CD14-positive monocyte (primary cell): ENCODE measurements around the gene USP44. TPM values are rescaled to one million over a fixed set of nuclear protein-coding genes. Genes with fewer than 3 reads are reported as not detected.

ENCODE experiments used
- DNase-seq, 3 donors: peaks; one replicate each; pipeline ENCODE4 v3.0.0-alpha.2; 2011 to 2022
- H2AFZ ChIP-seq: 2 replicates; pipeline ENCODE4 v1.6.0; 2012; ENCODE audit warnings: mild to moderate bottlenecking, low read depth, low read length, inconsistent platforms; ENCODE audit not compliant: insufficient read depth, poor library complexity, severe bottlenecking
- H3K27ac ChIP-seq, 2 donors: 1 replicate in 1 of 2; 2 replicates in 1 of 2; pipeline ENCODE4 v1.5.1; 2012 to 2013; ENCODE audit warnings: low read length in 2 of 2, control low read depth in 1 of 2, inconsistent platforms in 1 of 2, low read depth in 1 of 2, mild to moderate bottlenecking in 1 of 2
- H3K27me3 ChIP-seq, 2 donors: one replicate each; pipeline versions ENCODE4 v1.6.0 to v1.6.1; 2011 to 2013; ENCODE audit warnings: low read length in 2 of 2; ENCODE audit not compliant: control insufficient read depth in 2 of 2, insufficient read depth in 2 of 2
- H3K36me3 ChIP-seq, 2 donors: replicated peaks in 1 of 2; 1 replicate in 1 of 2; 2 replicates in 1 of 2; pipeline versions ENCODE4 v1.5.1 to v1.6.1; 2012 to 2013; ENCODE audit warnings: low read length in 2 of 2, control low read depth in 1 of 2, inconsistent platforms in 1 of 2, mild to moderate bottlenecking in 1 of 2; ENCODE audit not compliant: insufficient read depth in 2 of 2, control insufficient read depth in 1 of 2
- H3K4me1 ChIP-seq, 2 donors: 1 replicate in 1 of 2; 2 replicates in 1 of 2; pipeline versions ENCODE4 v1.5.1 to v1.6.1; 2012 to 2013; ENCODE audit warnings: low read length in 2 of 2, control low read depth in 1 of 2, inconsistent platforms in 1 of 2, mild to moderate bottlenecking in 1 of 2, moderate library complexity in 1 of 2; ENCODE audit not compliant: insufficient read depth in 2 of 2, control insufficient read depth in 1 of 2
- H3K4me2 ChIP-seq: replicated peaks from 2 replicates; pipeline ENCODE3; 2012; ENCODE audit warnings: low read length, moderate library complexity, mild to moderate bottlenecking; ENCODE audit not compliant: poor library complexity, severe bottlenecking; ENCODE audit errors: extremely low read depth
- H3K4me3 ChIP-seq, 3 experiments: fragments of 200-600 bp in 1 of 3; sonication (generic) in 1 of 3; replicated peaks in 1 of 3; 1 replicate in 2 of 3; 2 replicates in 1 of 3; pipeline ENCODE4 v1.5.1; 2011 to 2013; ENCODE audit warnings: low read length in 3 of 3, mild to moderate bottlenecking in 3 of 3, control low read depth in 2 of 3, low read depth in 2 of 3, inconsistent platforms in 1 of 3, moderate library complexity in 1 of 3
- H3K79me2 ChIP-seq: 2 replicates; pipeline ENCODE4 v1.6.0; 2012; ENCODE audit warnings: mild to moderate bottlenecking, control low read depth, inconsistent platforms, low read length, moderate library complexity; ENCODE audit not compliant: insufficient read depth
- H3K9ac ChIP-seq: 2 replicates; pipeline ENCODE4 v1.6.0; 2017; ENCODE audit warnings: low read length, mild to moderate bottlenecking; ENCODE audit not compliant: insufficient read depth, poor library complexity, severe bottlenecking
- H3K9me3 ChIP-seq, 2 donors: replicated peaks in 1 of 2; 1 replicate in 1 of 2; 2 replicates in 1 of 2; pipeline versions ENCODE4 v1.5.1 to v1.6.1; 2012 to 2013; ENCODE audit warnings: low read length in 2 of 2, control low read depth in 1 of 2; ENCODE audit not compliant: control insufficient read depth in 1 of 2, insufficient read depth in 1 of 2
- H4K20me1 ChIP-seq: 2 replicates; pipeline ENCODE4 v1.6.0; 2012; ENCODE audit warnings: mild to moderate bottlenecking, low read length, control low read depth, moderate library complexity; ENCODE audit not compliant: insufficient read depth
- H3K27ac Mint-ChIP-seq, 7 donors: one replicate each; pipeline ENCODE4 v1.8.0; 2020; ENCODE audit warnings: mild to moderate bottlenecking in 7 of 7, mixed read lengths in 7 of 7, moderate library complexity in 6 of 7, inconsistent platforms in 2 of 7
- H3K27me3 Mint-ChIP-seq, 3 donors: one replicate each; pipeline ENCODE4 v1.8.0; 2021 to 2022; ENCODE audit warnings: low read depth in 3 of 3, mild to moderate bottlenecking in 3 of 3, mixed read lengths in 3 of 3, moderate library complexity in 3 of 3, inconsistent platforms in 1 of 3
- H3K36me3 Mint-ChIP-seq, 2 donors: one replicate each; pipeline ENCODE4 v1.8.0; 2020; ENCODE audit warnings: mixed read lengths in 2 of 2, inconsistent platforms in 1 of 2, mild to moderate bottlenecking in 1 of 2
- H3K4me1 Mint-ChIP-seq: one replicate; pipeline ENCODE4 v1.8.0; 2020; ENCODE audit warnings: mild to moderate bottlenecking, mixed read lengths
- H3K4me3 Mint-ChIP-seq, 2 donors: one replicate each; pipeline ENCODE4 v1.8.0; 2020; ENCODE audit warnings: mild to moderate bottlenecking in 2 of 2, mixed read lengths in 2 of 2, moderate library complexity in 1 of 2
- H3K9me3 Mint-ChIP-seq, 7 donors: one replicate each; pipeline ENCODE4 v1.8.0; 2020 to 2022; ENCODE audit warnings: mixed read lengths in 7 of 7, mild to moderate bottlenecking in 6 of 7, moderate library complexity in 6 of 7, inconsistent platforms in 2 of 7
- CTCF ChIP-seq: fragments of 200-600 bp; IDR thresholded peaks from one replicate; pipeline ENCODE4 v1.8.0; 2022; ENCODE audit warnings: antibody characterized with exemption, mild to moderate bottlenecking
- WGBS: methylation state at CpG from one replicate; pipeline ENCODE4 v1.1.5; 2013; ENCODE audit warnings: missing lambda C conversion rate; ENCODE audit not compliant: insufficient coverage; 5-methylcytosine and 5-hydroxymethylcytosine counted together
- intact Hi-C, 2 donors: fragments of 100-400 bp; cut with micrococcal nuclease; formaldehyde crosslinking; loops; one replicate each; pipeline versions ENCODE4 v1.15.0 to v1.15.1; 2023
- polyA plus RNA-seq, 3 donors: library from polyadenylated mRNA; depleted of rRNA in 1 of 3; unstranded in 2 of 3; stranded (reverse) in 1 of 3; fragments of 300-500 nt in 2 of 3; fragments of >200 nt in 1 of 3; fragmentation: Illumina TruSeq in 2 of 3; gene quantifications; 1 replicate in 2 of 3; 2 replicates in 1 of 3; pipeline ENCODE4 v1.2.3, GENCODE V29; 2012 to 2021

USP44 gene
- polyA plus RNA-seq, 3 donors = 0.12 to 0.13 TPM; not detected in 1

GRCh38 chr12:95549392-95550084 is 1.7 kb downstream of the USP44 start:
- Histone ChIP-seq H3K79me2 (no peaks in the 10 kb centered on the region), H3K4me3 (peak overlapping the region; percentile 35 to 79 (median 46)), H3K36me3 (no peaks in the 10 kb centered on the region), H3K4me1 (peaks cover 13 to 19% of the 10 kb centered on the region in 2 donors), H3K9me3 (peaks cover 5 to 9% of the 10 kb centered on the region in 2 donors), H3K9ac (no peak overlapping the region), H3K27ac (no peak overlapping the region), H2AFZ (peak overlapping the region; percentile 87), H3K4me2 (peak overlapping the region; percentile 89), H4K20me1 (no peaks in the 10 kb centered on the region), H3K27me3 (peaks cover 36 to 60% of the 10 kb centered on the region in 2 donors)
- H3K27me3 Mint-ChIP-seq = peaks cover 52 to 65% (median 52%) of the 10 kb centered on the region in 3 donors
- intact Hi-C loops = no loop called here
- DNase-seq = no peak
- 93% methylated on average over 7 of the region's 12 CpGs for WGBS
- peak overlapping the region; percentile 79 to 84 for H3K4me3 Mint-ChIP-seq
- H3K9me3 Mint-ChIP-seq = peaks cover 4 to 20% (median 14%) of the 10 kb centered on the region in 7 donors
- peaks cover 4% of the 10 kb centered on the region in 2 donors for H3K36me3 Mint-ChIP-seq
- peaks cover 17% of the 10 kb centered on the region for H3K4me1 Mint-ChIP-seq
- TF ChIP-seq CTCF = no peak
- H3K27ac Mint-ChIP-seq = no peak overlapping the region

DNA sequence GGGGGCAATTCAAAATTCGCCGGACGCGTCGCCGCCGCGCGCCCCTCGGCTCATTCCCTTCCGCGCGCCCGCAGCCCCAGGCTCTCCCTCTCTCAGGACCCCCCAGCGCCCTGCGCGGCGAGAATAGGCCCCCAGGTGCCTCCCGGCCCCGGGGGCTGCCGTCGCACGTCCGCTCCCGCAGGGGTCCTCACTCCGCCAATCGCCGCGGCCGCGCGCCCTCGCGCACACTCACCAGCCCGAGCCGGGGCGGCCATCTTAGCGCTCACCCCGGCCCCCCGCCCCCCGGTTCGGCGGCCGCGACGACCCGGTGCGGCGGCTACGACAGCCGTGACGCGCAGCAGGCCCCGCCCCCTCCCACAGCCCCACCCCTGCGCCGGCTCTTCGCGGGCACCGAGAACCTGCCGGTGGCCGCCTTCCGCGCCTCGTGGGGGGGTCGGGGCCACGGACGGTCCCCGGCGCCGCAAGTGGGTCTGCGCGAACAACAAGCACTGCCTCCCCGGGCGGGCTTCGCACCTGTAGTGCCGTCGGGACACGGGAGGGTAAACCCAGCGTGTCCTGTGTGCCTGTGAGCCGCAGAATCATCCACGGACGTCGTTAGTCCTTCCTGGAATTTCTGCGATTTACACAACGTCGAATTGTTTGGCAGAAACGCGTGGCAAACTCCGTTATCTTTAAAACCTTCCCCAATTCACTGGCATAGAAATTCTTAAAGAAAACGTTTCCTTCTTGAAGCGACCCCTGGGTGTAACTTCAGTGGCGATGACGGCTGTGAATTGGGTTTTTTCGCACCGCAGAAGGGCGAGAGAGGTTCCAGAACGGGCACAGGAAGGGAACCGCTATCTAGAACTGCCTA is 2.5 kb downstream of the USP44 start:
- peaks cover 4% of the 10 kb centered on the region in 2 donors for H3K36me3 Mint-ChIP-seq
- Histone ChIP-seq H4K20me1 (no peaks in the 10 kb centered on the region), H3K4me3 (peak overlapping the region; percentile 46 to 79 (median 46)), H3K9ac (peak overlapping the region; percentile 68), H3K4me1 (peaks cover 13 to 19% of the 10 kb centered on the region in 2 donors), H3K27ac (no peak overlapping the region), H3K79me2 (no peaks in the 10 kb centered on the region), H3K4me2 (peak overlapping the region; percentile 89), H3K27me3 (peaks cover 36 to 60% of the 10 kb centered on the region in 2 donors), H3K36me3 (no peaks in the 10 kb centered on the region), H3K9me3 (peaks cover 5 to 9% of the 10 kb centered on the region in 2 donors), H2AFZ (peak overlapping the region; percentile 87)
- H3K4me1 Mint-ChIP-seq = peaks cover 16% of the 10 kb centered on the region
- peak overlapping the region in 1 of 7 donors; percentile 54 for H3K27ac Mint-ChIP-seq
- WGBS = 2% methylated on average over 67 of the region's 98 CpGs
- DNase-seq = peak; percentile 11 to 43 (median 18)
- intact Hi-C loops = no loop called here
- peak overlapping the region; percentile 79 to 90 for H3K4me3 Mint-ChIP-seq
- TF ChIP-seq CTCF = no peak
- H3K9me3 Mint-ChIP-seq = peaks cover 4 to 20% (median 14%) of the 10 kb centered on the region in 7 donors
- H3K27me3 Mint-ChIP-seq = peaks cover 52 to 68% (median 57%) of the 10 kb centered on the region in 3 donors
